Testis (tissue), 2 donors: Measurements from ENCODE around the gene SLC35F5.
"Not testable (repeated sequence)": the region's sequence is repeated elsewhere in the genome, so short reads cannot be mapped to it uniquely, and the experiment has no call there.

Source experiments
- CTCF ChIP-seq, 3 experiments: fragments of 450-650 bp in 2 of 3; fragments of 200-600 bp in 1 of 3; sonication (generic) in 1 of 3; IDR thresholded peaks; one replicate each; pipeline ENCODE4 v1.5.1; 2016 to 2019; ENCODE audit warnings: antibody characterized with exemption in 3 of 3, mild to moderate bottlenecking in 2 of 3, moderate library complexity in 1 of 3
- POLR2A ChIP-seq: fragments of 450-650 bp; IDR thresholded peaks from one replicate; pipeline ENCODE4 v1.6.1; 2017; ENCODE audit warnings: antibody characterized with exemption, mild to moderate bottlenecking, moderate library complexity

- not testable (repeated sequence) for TF ChIP-seq CTCF (IDR thresholded peaks at IDR 0.05); POLR2A
Measured at GRCh38 chr2:113663285-113664060, 93.0 kb downstream of the SLC35F5 start.
